ENCODE measurements around the gene NECTIN4.

NECTIN4 gene

DNA sequence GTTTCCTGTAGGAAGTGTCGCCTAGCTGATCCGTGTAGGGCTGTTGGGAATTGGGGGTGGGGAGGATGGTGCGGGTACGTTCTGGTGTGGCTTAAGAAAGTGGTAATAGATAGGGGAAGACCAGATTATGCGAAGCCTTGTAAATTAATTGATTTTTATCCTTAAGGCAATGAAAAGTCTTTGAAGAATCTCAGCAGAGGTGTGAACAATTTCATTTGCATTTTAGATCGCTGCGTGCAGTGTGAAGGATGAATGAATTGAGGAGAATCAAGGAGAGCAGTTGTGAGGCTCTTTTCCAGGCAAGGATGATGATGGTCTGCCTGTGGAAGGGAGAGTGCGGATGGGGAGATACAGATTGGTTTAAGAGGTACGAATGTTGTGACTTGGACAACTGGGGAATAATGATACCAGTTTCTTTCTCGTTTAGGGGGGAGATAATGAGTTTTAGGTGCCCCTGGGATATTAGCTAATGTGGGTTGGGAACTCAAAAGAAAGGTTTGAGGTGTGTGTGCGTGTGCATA lies 43.9 kb upstream of the NECTIN4 start:
- H3K9ac ChIP-seq (ENCODE audit: low read length) = peak overlapping the region; percentile 83
- peaks cover 25% of the 10 kb centered on the region for H3F3A ChIP-seq (ENCODE audit: insufficient read depth)
- no peaks in the 10 kb centered on the region for H3K36me3 ChIP-seq (ENCODE audit: low read length)
- no peaks in the 10 kb centered on the region for H3K9me2 ChIP-seq (replicated peaks; ENCODE audit: insufficient read depth, low read length)
- peak overlapping the region; percentile 64 for H3K27ac ChIP-seq (ENCODE audit: low read depth, low read length)
- peak overlapping the region; percentile 90 for H2AFZ ChIP-seq (ENCODE audit: low read depth, low read length, severe bottlenecking)
- peaks cover 19% of the 10 kb centered on the region for H3K79me2 ChIP-seq (ENCODE audit: insufficient read depth, low read length)
- H4K20me1 ChIP-seq (ENCODE audit: low read depth, low read length) = no peaks in the 10 kb centered on the region
- peak overlapping the region; percentile 92 for H3K4me3 ChIP-seq (ENCODE audit: insufficient read depth, low read length, poor library complexity, severe bottlenecking)
- H3K9me3 ChIP-seq (ENCODE audit: insufficient read depth, low read length) = no peaks in the 10 kb centered on the region
- peak overlapping the region; percentile 92 for H3K4me2 ChIP-seq (ENCODE audit: low read depth, low read length, poor library complexity, severe bottlenecking)
- TF ChIP-seq EZH2phosphoT487 (conservative IDR thresholded peaks at IDR 0.05; ENCODE audit: low read length) = no peak
- TF ChIP-seq, protein P1, sequence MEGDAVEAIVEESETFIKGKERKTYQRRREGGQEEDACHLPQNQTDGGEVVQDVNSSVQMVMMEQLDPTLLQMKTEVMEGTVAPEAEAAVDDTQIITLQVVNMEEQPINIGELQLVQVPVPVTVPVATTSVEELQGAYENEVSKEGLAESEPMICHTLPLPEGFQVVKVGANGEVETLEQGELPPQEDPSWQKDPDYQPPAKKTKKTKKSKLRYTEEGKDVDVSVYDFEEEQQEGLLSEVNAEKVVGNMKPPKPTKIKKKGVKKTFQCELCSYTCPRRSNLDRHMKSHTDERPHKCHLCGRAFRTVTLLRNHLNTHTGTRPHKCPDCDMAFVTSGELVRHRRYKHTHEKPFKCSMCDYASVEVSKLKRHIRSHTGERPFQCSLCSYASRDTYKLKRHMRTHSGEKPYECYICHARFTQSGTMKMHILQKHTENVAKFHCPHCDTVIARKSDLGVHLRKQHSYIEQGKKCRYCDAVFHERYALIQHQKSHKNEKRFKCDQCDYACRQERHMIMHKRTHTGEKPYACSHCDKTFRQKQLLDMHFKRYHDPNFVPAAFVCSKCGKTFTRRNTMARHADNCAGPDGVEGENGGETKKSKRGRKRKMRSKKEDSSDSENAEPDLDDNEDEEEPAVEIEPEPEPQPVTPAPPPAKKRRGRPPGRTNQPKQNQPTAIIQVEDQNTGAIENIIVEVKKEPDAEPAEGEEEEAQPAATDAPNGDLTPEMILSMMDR (IDR thresholded peaks at IDR 0.05; ENCODE audit: insufficient read depth, low read length, poor library complexity, severe bottlenecking) = no peak
- H3K27me3 ChIP-seq (ENCODE audit: low read length) = no peaks in the 10 kb centered on the region

DNA sequence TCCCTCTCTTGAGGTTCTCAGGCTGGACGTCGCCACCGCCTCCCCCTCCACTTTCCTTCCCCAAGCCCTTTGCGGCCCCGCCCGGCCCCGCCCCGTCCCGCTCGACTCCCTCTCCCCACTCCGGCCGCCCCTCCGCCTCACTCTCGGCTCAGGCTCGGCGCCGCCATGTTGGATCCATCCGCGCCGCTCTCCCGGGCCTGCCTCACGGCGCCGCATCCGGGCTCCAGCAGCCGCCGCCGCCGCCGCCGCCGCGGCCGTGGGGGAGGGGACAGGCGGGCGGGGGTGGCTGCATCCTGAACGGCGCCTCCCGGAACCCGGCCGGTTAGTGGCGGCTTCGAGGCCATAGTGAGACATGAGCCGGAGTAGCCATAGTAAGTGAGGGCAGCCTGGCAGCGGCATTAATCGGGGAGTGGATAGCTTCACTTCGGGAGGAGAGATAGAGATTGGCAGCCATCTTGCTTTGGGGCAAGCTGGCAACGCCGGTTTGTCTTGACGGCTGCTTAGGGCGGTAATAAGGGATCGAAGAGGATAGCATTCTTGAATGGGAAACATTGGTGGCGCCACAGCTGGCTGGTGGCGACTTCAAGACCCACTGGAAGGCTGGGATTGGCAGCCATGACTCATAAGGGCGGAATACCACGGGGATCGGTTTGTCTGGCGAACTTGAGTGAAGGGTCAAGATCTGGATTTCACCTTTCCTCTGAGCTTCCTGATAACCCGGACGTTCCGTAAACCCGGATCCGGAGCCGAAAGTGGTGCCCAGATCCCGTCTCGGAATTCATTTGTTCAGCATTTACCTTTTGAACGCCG lies 43.3 kb upstream of the NECTIN4 start, which contains the start of gene DEDD:
TSS of gene DEDD (minus strand) at position 258 of the 810 bp plus-strand sequence. CDS start 8,205 bp downstream, outside the sequence.
- Histone ChIP-seq H3K4me2 (ENCODE audit: low read depth, low read length, poor library complexity, severe bottlenecking) (peak within 1 kb of the TSS; percentile 92), H3K79me2 (ENCODE audit: insufficient read depth, low read length) (peaks cover 19% of the 10 kb centered on the region), H3K27ac (ENCODE audit: low read depth, low read length) (peak within 1 kb of the TSS; percentile 64), H3F3A (ENCODE audit: insufficient read depth) (peaks cover 20% of the 10 kb centered on the region), H3K36me3 (ENCODE audit: low read length) (no peaks in the 10 kb centered on the region; the same call in 1 of the 2 replicates), H3K9me2 (replicated peaks; ENCODE audit: insufficient read depth, low read length) (no peaks in the 10 kb centered on the region), H3K9ac (ENCODE audit: low read length) (peak within 1 kb of the TSS; percentile 83), H3K4me3 (ENCODE audit: insufficient read depth, low read length, poor library complexity, severe bottlenecking) (peak within 1 kb of the TSS; percentile 92), H3K9me3 (ENCODE audit: insufficient read depth, low read length) (no peaks in the 10 kb centered on the region), H4K20me1 (ENCODE audit: low read depth, low read length) (no peaks in the 10 kb centered on the region), H2AFZ (ENCODE audit: low read depth, low read length, severe bottlenecking) (peak within 1 kb of the TSS; percentile 90), H3K27me3 (ENCODE audit: low read length) (no peaks in the 10 kb centered on the region)
- TF ChIP-seq, protein P1 (IDR thresholded peaks at IDR 0.05; ENCODE audit: insufficient read depth, low read length, poor library complexity, severe bottlenecking) = no peak
- no peak for TF ChIP-seq EZH2phosphoT487 (conservative IDR thresholded peaks at IDR 0.05; ENCODE audit: low read length)

- H2AFZ ChIP-seq (ENCODE audit: low read depth, low read length, severe bottlenecking) = peak overlapping the region; percentile 90
- peaks cover 23% of the 10 kb centered on the region for H3K79me2 ChIP-seq (ENCODE audit: insufficient read depth, low read length)
Observed at GRCh38 chr1:161131523-161132409, 42.4 kb upstream of the NECTIN4 start.

More at GRCh38 chr1:161131523-161132409, 42.4 kb upstream of the NECTIN4 start:
- Histone ChIP-seq H3K9me3 (ENCODE audit: insufficient read depth, low read length) (no peaks in the 10 kb centered on the region), H3K9me2 (replicated peaks; ENCODE audit: insufficient read depth, low read length) (no peaks in the 10 kb centered on the region), H3K4me3 (ENCODE audit: insufficient read depth, low read length, poor library complexity, severe bottlenecking) (peak overlapping the region; percentile 92), H3K4me2 (ENCODE audit: low read depth, low read length, poor library complexity, severe bottlenecking) (peak overlapping the region; percentile 92), H3K36me3 (ENCODE audit: low read length) (no peaks in the 10 kb centered on the region; the same call in 1 of the 2 replicates), H4K20me1 (ENCODE audit: low read depth, low read length) (no peaks in the 10 kb centered on the region), H3K9ac (ENCODE audit: low read length) (peak overlapping the region; percentile 83), H3K27me3 (ENCODE audit: low read length) (no peaks in the 10 kb centered on the region), H3F3A (ENCODE audit: insufficient read depth) (peaks cover 20% of the 10 kb centered on the region), H3K27ac (ENCODE audit: low read depth, low read length) (peak overlapping the region; percentile 64)
- TF ChIP-seq, protein P1 (IDR thresholded peaks at IDR 0.05; ENCODE audit: insufficient read depth, low read length, poor library complexity, severe bottlenecking) = no peak
- no peak for TF ChIP-seq EZH2phosphoT487 (conservative IDR thresholded peaks at IDR 0.05; ENCODE audit: low read length)
